Measurements from ENCODE around the gene EXOC4.

EXOC4 gene

GRCh38 chr7:133828906-133829305 is 576.0 kb downstream of the EXOC4 start:
- TF ChIP-seq CTCF (IDR thresholded peaks at IDR 0.05; ENCODE audit: low read length) (no peak), EZH2 (IDR thresholded peaks at IDR 0.05; ENCODE audit: borderline replicate concordance, low read length) (no peak)
- no peaks in the 10 kb centered on the region for H3F3A ChIP-seq (ENCODE audit: insufficient read depth, low read length)
- H3K79me2 ChIP-seq (ENCODE audit: insufficient read depth, low read length): no peaks in the 10 kb centered on the region
- H3K4me3 ChIP-seq (ENCODE audit: low read depth, low read length, poor library complexity, severe bottlenecking): no peak overlapping the region
- H3K9ac ChIP-seq (ENCODE audit: low read length): no peak overlapping the region
- no peaks in the 10 kb centered on the region for H4K20me1 ChIP-seq (ENCODE audit: insufficient read depth, low read length)
- 0 out of 2 replicates have a peak, but pooled peaks cover 7% of the 10 kb centered on the region for H3K9me3 ChIP-seq (ENCODE audit: low read length)
- no peak overlapping the region for H3K27ac ChIP-seq (ENCODE audit: low read depth, low read length, poor library complexity, severe bottlenecking)
- H3K27me3 ChIP-seq (ENCODE audit: insufficient read depth, low read length): no peaks in the 10 kb centered on the region
- H2AFZ ChIP-seq (ENCODE audit: low read length): no peak overlapping the region
- no peaks in the 10 kb centered on the region; the same call in 1 of the 2 replicates for H3K36me3 ChIP-seq (ENCODE audit: insufficient read depth, low read length)
- H3K4me1 ChIP-seq (ENCODE audit: insufficient read depth, low read length, severe bottlenecking): no peaks in the 10 kb centered on the region
- H3K4me2 ChIP-seq (ENCODE audit: low read length): no peak overlapping the region
- no peaks in the 10 kb centered on the region for H3K9me2 ChIP-seq (ENCODE audit: low read depth, low read length)

- Histone ChIP-seq H3K4me1 (ENCODE audit: insufficient read depth, low read length, severe bottlenecking) (no peaks in the 10 kb centered on the region), H3K9me2 (ENCODE audit: low read depth, low read length) (no peaks in the 10 kb centered on the region), H3K27ac (ENCODE audit: low read depth, low read length, poor library complexity, severe bottlenecking) (no peak overlapping the region), H3K4me2 (ENCODE audit: low read length) (no peak overlapping the region), H3K27me3 (ENCODE audit: insufficient read depth, low read length) (no peaks in the 10 kb centered on the region), H3K79me2 (ENCODE audit: insufficient read depth, low read length) (no peaks in the 10 kb centered on the region), H4K20me1 (ENCODE audit: insufficient read depth, low read length) (no peaks in the 10 kb centered on the region), H3K9me3 (ENCODE audit: low read length) (0 out of 2 replicates have a peak, but pooled peaks cover 7% of the 10 kb centered on the region), H2AFZ (ENCODE audit: low read length) (no peak overlapping the region), H3K9ac (ENCODE audit: low read length) (no peak overlapping the region), H3K36me3 (ENCODE audit: insufficient read depth, low read length) (no peaks in the 10 kb centered on the region; the same call in 1 of the 2 replicates), H3K4me3 (ENCODE audit: low read depth, low read length, poor library complexity, severe bottlenecking) (no peak overlapping the region), H3F3A (ENCODE audit: insufficient read depth, low read length) (no peaks in the 10 kb centered on the region)
- no peak for TF ChIP-seq EZH2 (IDR thresholded peaks at IDR 0.05; ENCODE audit: borderline replicate concordance, low read length)
These were observed 576.5 kb downstream of the EXOC4 start for GRCh38 chr7:133829336-133829897.

- TF ChIP-seq CTCF (IDR thresholded peaks at IDR 0.05; ENCODE audit: low read length) (no peak), EZH2 (IDR thresholded peaks at IDR 0.05; ENCODE audit: borderline replicate concordance, low read length) (no peak)
- no peak overlapping the region for H2AFZ ChIP-seq (ENCODE audit: low read length)
- no peaks in the 10 kb centered on the region; the same call in 1 of the 2 replicates for H3K36me3 ChIP-seq (ENCODE audit: insufficient read depth, low read length)
These were observed 577.2 kb downstream of the EXOC4 start for GRCh38 chr7:133830081-133830480.

GRCh38 chr7:133836666-133837065 is 583.8 kb downstream of the EXOC4 start:
- Histone ChIP-seq H3K27ac (ENCODE audit: low read depth, low read length, poor library complexity, severe bottlenecking) (no peak overlapping the region), H3K36me3 (ENCODE audit: insufficient read depth, low read length) (no peaks in the 10 kb centered on the region; the same call in 1 of the 2 replicates), H3K4me3 (ENCODE audit: low read depth, low read length, poor library complexity, severe bottlenecking) (no peak overlapping the region), H3K9me2 (ENCODE audit: low read depth, low read length) (no peaks in the 10 kb centered on the region), H3K79me2 (ENCODE audit: insufficient read depth, low read length) (no peaks in the 10 kb centered on the region), H3F3A (ENCODE audit: insufficient read depth, low read length) (no peaks in the 10 kb centered on the region), H4K20me1 (ENCODE audit: insufficient read depth, low read length) (no peaks in the 10 kb centered on the region), H2AFZ (ENCODE audit: low read length) (no peak overlapping the region), H3K4me1 (ENCODE audit: insufficient read depth, low read length, severe bottlenecking) (no peaks in the 10 kb centered on the region), H3K27me3 (ENCODE audit: insufficient read depth, low read length) (no peaks in the 10 kb centered on the region), H3K9me3 (ENCODE audit: low read length) (0 out of 2 replicates have a peak, but pooled peaks cover 7% of the 10 kb centered on the region), H3K4me2 (ENCODE audit: low read length) (no peak overlapping the region), H3K9ac (ENCODE audit: low read length) (no peak overlapping the region)
- TF ChIP-seq CTCF (IDR thresholded peaks at IDR 0.05; ENCODE audit: low read length) (no peak), EZH2 (IDR thresholded peaks at IDR 0.05; ENCODE audit: borderline replicate concordance, low read length) (no peak)

More at GRCh38 chr7:133830081-133830480, 577.2 kb downstream of the EXOC4 start:
- Histone ChIP-seq H3K27ac (ENCODE audit: low read depth, low read length, poor library complexity, severe bottlenecking) (no peak overlapping the region), H3K4me3 (ENCODE audit: low read depth, low read length, poor library complexity, severe bottlenecking) (no peak overlapping the region), H3K9me3 (ENCODE audit: low read length) (0 out of 2 replicates have a peak, but pooled peaks cover 7% of the 10 kb centered on the region), H3K9me2 (ENCODE audit: low read depth, low read length) (no peaks in the 10 kb centered on the region), H3K27me3 (ENCODE audit: insufficient read depth, low read length) (no peaks in the 10 kb centered on the region), H3K4me2 (ENCODE audit: low read length) (no peak overlapping the region), H3K79me2 (ENCODE audit: insufficient read depth, low read length) (no peaks in the 10 kb centered on the region), H3K9ac (ENCODE audit: low read length) (no peak overlapping the region), H3F3A (ENCODE audit: insufficient read depth, low read length) (no peaks in the 10 kb centered on the region), H4K20me1 (ENCODE audit: insufficient read depth, low read length) (no peaks in the 10 kb centered on the region), H3K4me1 (ENCODE audit: insufficient read depth, low read length, severe bottlenecking) (no peaks in the 10 kb centered on the region)

Data from OCI-LY1 (cell line).